CD4-positive, alpha-beta T cell (primary cell): ENCODE measurements around the gene PLEKHG4B. TPM values are rescaled to one million over a fixed set of nuclear protein-coding genes. Genes with fewer than 3 reads are reported as not detected.
A peak's percentile ranks its signal among the peaks of the same experiment; 100 is the strongest.

Experiments
- ATAC-seq: fragments of 200-7000 bp; cut with Tn5 transposase; one replicate; pipeline ENCODE4 v1.10.0; 2022; ENCODE audit warnings: mild to moderate bottlenecking; ENCODE audit not compliant: poor library complexity
- CTCF ChIA-PET: fragments of 350-600 bp; sonication (Branson Sonifier 250); formaldehyde crosslinking; loops from one replicate; lab custom pipeline; 2021; ENCODE audit warnings: antibody characterized with exemption, inconsistent platforms; lab: Charles Lee
- POLR2A ChIA-PET: fragments of 350-600 bp; sonication (Branson Sonifier 250); formaldehyde crosslinking; loops from one replicate; lab custom pipeline; 2021; ENCODE audit warnings: antibody characterized with exemption, inconsistent platforms; lab: Charles Lee
- DNase-seq, 14 experiments: peaks; one replicate each; pipeline ENCODE4 v3.0.0-alpha.2; 2013 to 2020; ENCODE audit warnings: mixed read lengths in 2 of 14
- H3K27ac ChIP-seq, 2 donors: one replicate each; pipeline versions ENCODE4 v1.5.1 to v1.7.0; 2013; ENCODE audit warnings: low read length in 2 of 2, low read depth in 1 of 2, mild to moderate bottlenecking in 1 of 2
- H3K27me3 ChIP-seq, 2 experiments: 1 replicate in 1 of 2; 2 replicates in 1 of 2; pipeline versions ENCODE4 v1.6.1 to v1.7.0; 2013; ENCODE audit warnings: low read length in 2 of 2, control low read depth in 1 of 2, mild to moderate bottlenecking in 1 of 2, moderate library complexity in 1 of 2; ENCODE audit not compliant: insufficient read depth in 2 of 2, control insufficient read depth in 1 of 2
- H3K36me3 ChIP-seq: one replicate; pipeline ENCODE4 v1.6.1; 2013; ENCODE audit warnings: low read length, control low read depth; ENCODE audit not compliant: insufficient read depth
- H3K4me1 ChIP-seq: one replicate; pipeline ENCODE4 v1.6.1; 2013; ENCODE audit warnings: low read length, control low read depth; ENCODE audit not compliant: insufficient read depth
- H3K4me3 ChIP-seq: one replicate; pipeline ENCODE4 v1.5.1; 2013; ENCODE audit warnings: mild to moderate bottlenecking, low read length, moderate library complexity
- H3K9me3 ChIP-seq, 2 experiments: 1 replicate in 1 of 2; 2 replicates in 1 of 2; pipeline versions ENCODE4 v1.6.1 to v1.7.0; 2013; ENCODE audit warnings: low read length in 2 of 2, mild to moderate bottlenecking in 2 of 2, control low read depth in 1 of 2, moderate library complexity in 1 of 2; ENCODE audit not compliant: control insufficient read depth in 1 of 2, insufficient read depth in 1 of 2
- H3K27ac Mint-ChIP-seq: one replicate; pipeline ENCODE4 v1.8.0; 2020; ENCODE audit warnings: mixed read lengths
- H3K27me3 Mint-ChIP-seq: one replicate; pipeline ENCODE4 v1.8.0; 2021; ENCODE audit warnings: mixed read lengths
- H3K36me3 Mint-ChIP-seq: one replicate; pipeline ENCODE4 v1.8.0; 2021; ENCODE audit warnings: low read depth, mixed read lengths
- H3K4me1 Mint-ChIP-seq: one replicate; pipeline ENCODE4 v1.8.0; 2021; ENCODE audit warnings: low read depth, mixed read lengths
- H3K4me3 Mint-ChIP-seq: one replicate; pipeline ENCODE4 v1.8.0; 2020; ENCODE audit warnings: mild to moderate bottlenecking, mixed read lengths
- H3K9me3 Mint-ChIP-seq: one replicate; pipeline ENCODE4 v1.8.0; 2020; ENCODE audit warnings: mixed read lengths
- intact Hi-C, 2 experiments: fragments of 100-400 bp; cut with DNase I in 1 of 2; cut with micrococcal nuclease in 1 of 2; formaldehyde crosslinking; loops; one replicate each; pipeline versions ENCODE4 v1.15.1 to v1.9.0; 2023 to 2025; cut with DNase I, micrococcal nuclease
- total RNA-seq, 174 experiments: library from RNA in 2 of 174; stranded (reverse) in 2 of 174; gene quantifications; one replicate each; pipeline ENCODE4 v1.2.3 and lab custom pipeline; 2021 to 2026
- TF ChIP-seq, protein P1 (sequence below): fragments of 200-600 bp; IDR thresholded peaks from one replicate; pipeline ENCODE4 v1.8.0; 2022; ENCODE audit warnings: antibody characterized with exemption, mild to moderate bottlenecking

Gene PLEKHG4B
- total RNA-seq, 2 experiments from 2014 or later = 0.17 to 0.36 TPM

DNA sequence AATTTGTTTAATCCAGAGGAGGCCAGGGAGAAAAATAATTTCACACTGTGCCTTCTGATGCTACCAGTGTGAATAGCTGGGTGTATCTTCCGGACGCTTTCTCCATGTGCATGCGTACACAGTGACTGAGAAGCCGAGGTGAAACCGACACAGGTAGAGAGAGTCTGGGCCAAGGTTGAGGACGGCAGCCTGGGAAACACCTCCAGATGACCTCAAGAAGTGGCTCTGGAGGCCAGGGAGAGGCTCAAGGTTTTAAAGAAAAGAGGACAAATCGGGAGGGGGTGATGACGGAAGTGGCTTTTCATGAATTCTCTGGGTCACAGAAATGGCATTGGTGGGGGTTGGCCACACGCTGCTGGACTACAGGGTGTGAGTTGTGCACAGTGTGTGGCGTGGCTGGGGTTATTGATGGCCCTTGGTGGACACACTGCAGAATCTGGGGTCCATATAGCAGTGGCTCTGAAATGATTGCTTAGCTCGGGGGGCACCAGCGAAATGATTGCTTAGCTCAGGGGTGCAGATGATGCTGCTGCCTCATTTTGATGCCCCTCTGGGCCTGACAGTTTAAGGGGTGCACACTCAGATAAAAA lies 65.3 kb downstream of the PLEKHG4B start:
- H3K4me3 Mint-ChIP-seq = no peak overlapping the region
- TF ChIP-seq, protein P1, sequence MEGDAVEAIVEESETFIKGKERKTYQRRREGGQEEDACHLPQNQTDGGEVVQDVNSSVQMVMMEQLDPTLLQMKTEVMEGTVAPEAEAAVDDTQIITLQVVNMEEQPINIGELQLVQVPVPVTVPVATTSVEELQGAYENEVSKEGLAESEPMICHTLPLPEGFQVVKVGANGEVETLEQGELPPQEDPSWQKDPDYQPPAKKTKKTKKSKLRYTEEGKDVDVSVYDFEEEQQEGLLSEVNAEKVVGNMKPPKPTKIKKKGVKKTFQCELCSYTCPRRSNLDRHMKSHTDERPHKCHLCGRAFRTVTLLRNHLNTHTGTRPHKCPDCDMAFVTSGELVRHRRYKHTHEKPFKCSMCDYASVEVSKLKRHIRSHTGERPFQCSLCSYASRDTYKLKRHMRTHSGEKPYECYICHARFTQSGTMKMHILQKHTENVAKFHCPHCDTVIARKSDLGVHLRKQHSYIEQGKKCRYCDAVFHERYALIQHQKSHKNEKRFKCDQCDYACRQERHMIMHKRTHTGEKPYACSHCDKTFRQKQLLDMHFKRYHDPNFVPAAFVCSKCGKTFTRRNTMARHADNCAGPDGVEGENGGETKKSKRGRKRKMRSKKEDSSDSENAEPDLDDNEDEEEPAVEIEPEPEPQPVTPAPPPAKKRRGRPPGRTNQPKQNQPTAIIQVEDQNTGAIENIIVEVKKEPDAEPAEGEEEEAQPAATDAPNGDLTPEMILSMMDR = no peak
- no peaks in the 10 kb centered on the region for H3K9me3 Mint-ChIP-seq
- no peaks in the 10 kb centered on the region for H3K4me1 Mint-ChIP-seq
- Histone ChIP-seq H3K27me3 (peaks cover 4 to 12% of the 10 kb centered on the region in 2 experiments), H3K36me3 (no peaks in the 10 kb centered on the region), H3K4me3 (no peak overlapping the region), H3K9me3 (no peaks in the 10 kb centered on the region), H3K27ac (no peak overlapping the region), H3K4me1 (no peaks in the 10 kb centered on the region)
- no peak for DNase-seq
- ChIA-PET CTCF (no interaction called here), POLR2A (no interaction called here)
- intact Hi-C loops = no loop called here
- peaks cover 21% of the 10 kb centered on the region for H3K27me3 Mint-ChIP-seq
- H3K27ac Mint-ChIP-seq = no peak overlapping the region
- no peaks in the 10 kb centered on the region for H3K36me3 Mint-ChIP-seq
- ATAC-seq = no peak

DNA sequence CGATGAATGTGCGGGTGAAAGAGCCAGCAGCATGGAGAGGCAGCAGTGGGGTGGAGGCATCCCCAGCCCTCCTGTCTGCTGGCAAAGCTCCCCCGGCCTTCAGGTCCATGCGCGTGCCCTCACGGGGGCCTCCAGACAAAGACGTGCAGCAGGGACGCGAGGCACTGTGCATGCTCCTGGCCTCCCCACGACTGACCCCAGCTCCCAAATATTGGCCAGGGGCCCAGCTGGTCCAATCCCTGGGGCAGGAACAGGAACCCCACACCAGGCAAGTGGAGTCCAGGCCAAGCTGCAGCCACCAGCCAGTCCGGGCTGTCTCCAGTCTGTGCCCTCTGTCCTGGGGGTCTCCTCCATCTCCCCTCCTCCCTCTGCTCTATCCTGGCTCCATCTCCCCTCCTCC lies 65.8 kb downstream of the PLEKHG4B start:
- DNase-seq (peak in 1 of 14 experiments; percentile 5), ATAC-seq (no peak)
- peaks cover 21% of the 10 kb centered on the region for H3K27me3 Mint-ChIP-seq
- no peak overlapping the region for H3K27ac Mint-ChIP-seq
- no peaks in the 10 kb centered on the region for H3K9me3 Mint-ChIP-seq
- H3K36me3 Mint-ChIP-seq = no peaks in the 10 kb centered on the region
- ChIA-PET POLR2A (no interaction called here), CTCF (no interaction called here)
- Histone ChIP-seq H3K4me3 (no peak overlapping the region), H3K4me1 (no peaks in the 10 kb centered on the region), H3K27ac (no peak overlapping the region), H3K27me3 (peaks cover 4 to 12% of the 10 kb centered on the region in 2 experiments), H3K36me3 (no peaks in the 10 kb centered on the region), H3K9me3 (peaks cover 0 to under 1% of the 10 kb centered on the region in 2 experiments)
- H3K4me3 Mint-ChIP-seq = no peak overlapping the region
- H3K4me1 Mint-ChIP-seq = no peaks in the 10 kb centered on the region
- intact Hi-C loops = no loop called here
- TF ChIP-seq, protein P1 = no peak

DNA sequence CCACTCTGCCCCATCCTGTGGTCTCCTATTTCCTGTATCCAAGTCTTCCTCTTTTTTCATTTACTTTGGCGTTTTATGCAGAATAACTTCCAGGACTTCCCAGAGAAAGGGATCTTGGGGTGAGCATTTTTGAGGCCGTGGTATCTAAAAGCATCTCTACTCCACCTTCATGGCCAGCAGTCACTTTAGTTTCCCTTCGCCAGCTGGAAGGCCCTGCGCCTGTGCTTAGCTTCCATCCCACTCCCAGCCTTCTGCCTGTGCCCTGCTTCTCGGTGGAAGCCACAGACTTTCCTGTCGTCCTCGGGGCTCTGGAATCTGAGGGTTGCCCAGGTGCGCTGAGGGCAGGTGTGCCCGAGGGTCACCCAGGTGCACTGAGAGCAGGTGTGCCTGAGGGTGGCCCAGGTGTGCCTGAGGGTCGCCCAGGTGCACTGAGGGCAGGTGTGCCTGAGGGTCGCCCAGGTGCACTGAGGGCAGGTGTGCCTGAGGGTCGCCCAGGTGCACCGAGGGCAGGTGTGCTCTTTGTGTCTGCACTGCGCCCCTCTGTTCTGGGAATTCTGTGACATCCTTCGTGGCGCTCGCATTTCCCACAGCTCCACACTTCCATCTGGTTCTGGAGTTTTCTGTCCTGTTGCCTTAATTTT lies 67.0 kb downstream of the PLEKHG4B start:
- Mint-ChIP-seq H3K4me1 (no peaks in the 10 kb centered on the region), H3K27ac (no peak overlapping the region), H3K36me3 (no peaks in the 10 kb centered on the region), H3K27me3 (peaks cover 21% of the 10 kb centered on the region), H3K9me3 (no peaks in the 10 kb centered on the region), H3K4me3 (no peak overlapping the region)
- TF ChIP-seq, protein P1 = no peak
- POLR2A ChIA-PET = no interaction called here
- H3K27ac ChIP-seq = no peak overlapping the region
- H3K4me3 ChIP-seq = no peak overlapping the region
- H3K9me3 ChIP-seq = peaks cover 0 to 7% of the 10 kb centered on the region in 2 experiments
- ATAC-seq (no peak), DNase-seq (peak in 2 of 14 experiments; percentile 1 to 21)
- no peaks in the 10 kb centered on the region for H3K36me3 ChIP-seq
- CTCF ChIA-PET = no interaction called here
- no peaks in the 10 kb centered on the region for H3K4me1 ChIP-seq
- peaks cover 4 to 12% of the 10 kb centered on the region in 2 experiments for H3K27me3 ChIP-seq
- intact Hi-C loops = no loop called here
